GM18499 (cell line): ENCODE data around the gene SPRYD4.

ENCODE experiments used
- ATAC-seq: cut with Tn5 transposase; IDR thresholded peaks from one replicate; pipeline ENCODE4 v1.9.1; 2021; ENCODE audit warnings: moderate number of reproducible peaks; ENCODE audit not compliant: insufficient read depth, unreplicated experiment

The SPRYD4 gene

GRCh38 chr12:56520048-56520447, 51.7 kb downstream of the SPRYD4 start:
- no peak for ATAC-seq

GRCh38 chr12:56520506-56520905, 52.1 kb downstream of the SPRYD4 start:
- no peak for ATAC-seq

- no peak for ATAC-seq
Measured at GRCh38 chr12:56521209-56521589, 52.8 kb downstream of the SPRYD4 start.

- no peak for ATAC-seq
Measured at GRCh38 chr12:56521590-56522371, 53.4 kb downstream of the SPRYD4 start, which contains the start of gene RBMS2. Gene RBMS2 (plus strand): TSS chr12:56521820. CDS start chr12:56522024, 204 bp downstream.

GRCh38 chr12:56522411-56523193, 54.2 kb downstream of the SPRYD4 start:
- no peak for ATAC-seq

GRCh38 chr12:56528846-56529245, 60.5 kb downstream of the SPRYD4 start:
- no peak for ATAC-seq
